ENCODE data around the gene PRICKLE1. TPM values are rescaled to one million over a fixed set of nuclear protein-coding genes. Genes with fewer than 3 reads are reported as not detected.

Gene PRICKLE1
- total RNA-seq, 2 donors from 2014 or later, result 9.4 to 15.3 TPM

GRCh38 chr12:42475106-42475505 is 114.4 kb downstream of the PRICKLE1 start:
- no peak for ATAC-seq
- no peak for DNase-seq
- intact Hi-C loops (cut with DNase I), result loop anchor here in 1 of 2 donors (5.0 kb wide), 1 partner anchor 48 kb away; no protein-coding TSS in a partner anchor

GRCh38 chr12:42474391-42474790 is 115.2 kb downstream of the PRICKLE1 start:
- no peak for DNase-seq
- peak in 1 of 2 donors; percentile 89 for ATAC-seq
- intact Hi-C loops (cut with DNase I), result no loop called here

- ATAC-seq (no peak), DNase-seq (no peak)
- intact Hi-C loops (cut with DNase I), result no loop called here
Measured at GRCh38 chr12:42473561-42473960, 116.0 kb downstream of the PRICKLE1 start.

DNA sequence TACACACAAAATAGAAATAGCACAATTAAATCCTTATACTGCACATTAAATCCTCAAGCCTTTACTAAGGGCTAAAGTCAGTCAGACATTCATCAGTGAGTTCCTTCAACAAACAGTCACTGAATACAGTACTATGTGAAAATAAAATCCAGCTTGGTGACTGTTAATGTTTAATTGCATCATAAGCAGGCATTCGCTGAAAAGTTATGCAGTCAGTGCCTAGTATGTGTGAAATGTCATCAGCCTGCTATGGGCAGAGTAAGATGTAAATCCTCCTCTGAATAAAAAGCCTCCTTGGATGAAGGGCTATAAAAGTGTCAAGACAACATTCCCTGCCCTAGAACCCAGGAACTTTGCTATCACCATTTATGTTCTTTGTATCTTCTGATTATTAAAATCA is 116.4 kb downstream of the PRICKLE1 start:
- intact Hi-C loops (cut with DNase I), result no loop called here
- no peak for ATAC-seq
- no peak for DNase-seq

DNA sequence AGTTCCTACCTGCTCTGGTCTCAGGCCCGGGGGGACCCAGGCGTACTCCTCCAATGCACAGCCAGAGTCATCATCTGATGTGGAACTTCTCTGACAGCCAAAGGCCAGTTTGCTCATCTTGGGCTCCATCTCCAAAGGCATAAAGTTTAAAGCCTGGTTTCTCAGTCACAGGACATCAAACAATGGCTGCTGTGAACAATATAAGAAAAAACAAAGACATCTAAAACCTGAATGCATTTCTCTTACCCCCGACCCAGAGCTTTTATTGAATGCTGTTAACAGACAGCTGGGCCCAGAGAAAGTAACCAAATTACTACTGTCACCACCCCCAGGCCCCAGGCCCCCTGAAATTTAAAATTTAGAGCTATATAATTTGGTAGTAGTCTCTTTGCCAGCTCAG is 117.2 kb downstream of the PRICKLE1 start:
- no peak for ATAC-seq
- intact Hi-C loops (cut with DNase I), result no loop called here
- DNase-seq, result no peak

- intact Hi-C loops (cut with DNase I), result no loop called here
- peak in 1 of 2 donors; percentile 31 for ATAC-seq
- DNase-seq, result no peak
Measured at GRCh38 chr12:42469355-42470175, 120.0 kb downstream of the PRICKLE1 start.

- DNase-seq (no peak), ATAC-seq (no peak)
- intact Hi-C loops (cut with DNase I), result no loop called here
Measured at GRCh38 chr12:42468921-42469320, 120.6 kb downstream of the PRICKLE1 start.

- intact Hi-C loops (cut with DNase I), result no loop called here
Measured at GRCh38 chr12:42468341-42468821, 121.2 kb downstream of the PRICKLE1 start.

GRCh38 chr12:42463671-42464070 is 125.9 kb downstream of the PRICKLE1 start:
- ATAC-seq (no peak), DNase-seq (no peak)
- intact Hi-C loops (cut with DNase I), result no loop called here

More at GRCh38 chr12:42468341-42468821, 121.2 kb downstream of the PRICKLE1 start:
- ATAC-seq, result peak; percentile 40 to 59
- DNase-seq, result peak; percentile 34

- ATAC-seq (no peak), DNase-seq (no peak)
- intact Hi-C loops (cut with DNase I), result no loop called here
Measured at GRCh38 chr12:42462486-42462885, 127.1 kb downstream of the PRICKLE1 start.

- intact Hi-C loops (cut with DNase I), result no loop called here
- ATAC-seq (no peak), DNase-seq (no peak)
Measured at GRCh38 chr12:42459336-42459847, 130.2 kb downstream of the PRICKLE1 start.

GRCh38 chr12:42458575-42458974 is 131.0 kb downstream of the PRICKLE1 start:
- intact Hi-C loops (cut with DNase I), result no loop called here
- DNase-seq (no peak), ATAC-seq (no peak)

DNA sequence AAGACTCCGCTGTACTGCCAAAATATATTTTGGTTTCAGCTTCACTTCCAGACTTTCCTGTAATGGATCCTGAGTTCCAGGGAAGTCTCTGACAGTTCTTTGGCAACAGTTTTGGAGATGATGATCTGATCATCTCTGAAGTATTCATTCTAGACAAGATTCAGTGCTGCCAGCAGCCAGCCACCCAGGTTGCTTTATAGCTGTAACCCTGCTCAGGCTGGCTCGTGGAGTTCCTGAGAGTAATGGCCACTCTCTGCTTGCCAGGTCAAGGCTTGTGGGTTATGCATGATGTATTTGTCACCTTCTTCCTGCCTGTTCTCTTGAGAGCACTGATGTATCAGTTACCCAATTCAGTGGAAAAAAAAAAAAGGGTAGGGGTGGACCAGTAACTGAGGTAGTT is 139.3 kb downstream of the PRICKLE1 start:
- DNase-seq (no peak), ATAC-seq (peak in 1 of 2 donors; percentile 14)
- intact Hi-C loops (cut with DNase I), result no loop called here

DNA sequence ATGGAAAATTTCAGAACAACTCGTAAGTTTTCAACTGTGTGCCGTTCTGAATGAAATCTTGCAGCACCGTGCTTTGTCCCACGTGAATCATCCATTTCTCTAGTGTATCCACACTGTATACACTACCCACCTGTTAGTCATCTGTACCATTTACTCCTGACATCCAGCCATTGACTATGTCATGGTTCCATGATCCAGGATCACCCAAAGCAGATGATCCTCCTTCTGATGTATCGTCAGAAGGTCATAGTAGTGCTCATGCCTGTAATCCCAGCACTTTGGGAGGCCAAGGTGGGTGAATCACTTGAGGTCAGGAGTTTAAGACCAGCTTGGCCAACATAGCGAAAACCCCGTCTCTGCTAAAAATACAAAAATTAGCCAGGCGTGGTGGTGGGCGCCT is 140.7 kb downstream of the PRICKLE1 start:
- DNase-seq (no peak), ATAC-seq (no peak)
- intact Hi-C loops (cut with DNase I), result no loop called here

DNA sequence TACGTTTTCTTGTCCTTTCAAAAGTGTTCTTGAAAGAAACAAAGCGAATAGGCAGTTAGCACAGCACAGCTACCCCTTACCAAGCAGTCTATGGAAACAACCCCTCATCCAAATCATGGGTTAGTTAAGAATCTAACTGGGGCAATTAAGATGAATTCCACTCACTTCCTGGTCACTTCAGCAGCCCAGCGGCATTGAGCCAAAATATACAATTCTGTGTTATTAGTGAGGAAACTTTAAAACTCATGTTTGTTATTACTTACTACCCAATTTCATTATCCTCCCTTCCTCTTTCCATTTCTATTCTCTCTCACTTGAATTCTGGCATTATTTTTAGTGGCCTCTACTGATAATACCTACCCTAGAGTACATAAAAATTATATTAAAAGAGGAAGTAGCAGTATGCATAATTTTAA is 142.2 kb downstream of the PRICKLE1 start:
- no peak for DNase-seq
- intact Hi-C loops (cut with DNase I), result no loop called here
- ATAC-seq, result peak in 1 of 2 donors; percentile 28

- DNase-seq, result no peak
- peak in 1 of 2 donors; percentile 43 for ATAC-seq
- intact Hi-C loops (cut with DNase I), result no loop called here
Measured at GRCh38 chr12:42446761-42447160, 142.8 kb downstream of the PRICKLE1 start.

DNA sequence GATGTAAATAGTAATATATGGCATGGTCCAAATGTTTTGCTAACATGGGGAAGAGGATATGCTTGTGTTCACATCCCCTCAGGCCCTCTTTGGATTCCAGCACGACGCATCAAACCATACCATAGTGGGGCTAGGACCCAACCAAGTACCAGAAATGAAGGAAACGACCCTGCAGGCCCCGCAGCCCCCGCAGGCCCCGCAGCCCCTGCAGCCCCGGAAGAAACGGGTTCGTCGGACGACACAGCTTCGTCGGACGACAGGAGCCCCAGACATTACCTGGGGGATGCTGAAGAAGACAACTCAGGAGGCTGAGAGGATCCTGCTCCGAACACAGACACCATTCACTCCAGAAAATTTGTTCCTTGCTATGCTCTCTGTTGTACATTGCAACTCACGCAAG is 143.7 kb downstream of the PRICKLE1 start:
- intact Hi-C loops (cut with DNase I), result no loop called here
- DNase-seq, result no peak
- no peak for ATAC-seq

GRCh38 chr12:42444192-42444943 is 145.2 kb downstream of the PRICKLE1 start:
- intact Hi-C loops (cut with DNase I), result no loop called here
- ATAC-seq, result no peak
- DNase-seq, result no peak

GRCh38 chr12:42442888-42443287 is 146.7 kb downstream of the PRICKLE1 start:
- intact Hi-C loops (cut with DNase I), result no loop called here
- ATAC-seq, result no peak
- DNase-seq, result no peak

- ATAC-seq (no peak), DNase-seq (no peak)
- intact Hi-C loops (cut with DNase I), result no loop called here
Measured at GRCh38 chr12:42442311-42442759, 147.2 kb downstream of the PRICKLE1 start.

Measured in left cardiac atrium (tissue), 4 donors.